HS-27A (cell line): Measurements from ENCODE around the gene SMC1B.
"Not testable (repeated sequence)": the region's sequence is repeated elsewhere in the genome, so short reads cannot be mapped to it uniquely, and the experiment has no call there.

Experiments used
- DNase-seq: peaks from one replicate; pipeline ENCODE4 v3.0.0-alpha.2; 2012; ENCODE audit warnings: low read depth, missing footprints

SMC1B gene, protein sequence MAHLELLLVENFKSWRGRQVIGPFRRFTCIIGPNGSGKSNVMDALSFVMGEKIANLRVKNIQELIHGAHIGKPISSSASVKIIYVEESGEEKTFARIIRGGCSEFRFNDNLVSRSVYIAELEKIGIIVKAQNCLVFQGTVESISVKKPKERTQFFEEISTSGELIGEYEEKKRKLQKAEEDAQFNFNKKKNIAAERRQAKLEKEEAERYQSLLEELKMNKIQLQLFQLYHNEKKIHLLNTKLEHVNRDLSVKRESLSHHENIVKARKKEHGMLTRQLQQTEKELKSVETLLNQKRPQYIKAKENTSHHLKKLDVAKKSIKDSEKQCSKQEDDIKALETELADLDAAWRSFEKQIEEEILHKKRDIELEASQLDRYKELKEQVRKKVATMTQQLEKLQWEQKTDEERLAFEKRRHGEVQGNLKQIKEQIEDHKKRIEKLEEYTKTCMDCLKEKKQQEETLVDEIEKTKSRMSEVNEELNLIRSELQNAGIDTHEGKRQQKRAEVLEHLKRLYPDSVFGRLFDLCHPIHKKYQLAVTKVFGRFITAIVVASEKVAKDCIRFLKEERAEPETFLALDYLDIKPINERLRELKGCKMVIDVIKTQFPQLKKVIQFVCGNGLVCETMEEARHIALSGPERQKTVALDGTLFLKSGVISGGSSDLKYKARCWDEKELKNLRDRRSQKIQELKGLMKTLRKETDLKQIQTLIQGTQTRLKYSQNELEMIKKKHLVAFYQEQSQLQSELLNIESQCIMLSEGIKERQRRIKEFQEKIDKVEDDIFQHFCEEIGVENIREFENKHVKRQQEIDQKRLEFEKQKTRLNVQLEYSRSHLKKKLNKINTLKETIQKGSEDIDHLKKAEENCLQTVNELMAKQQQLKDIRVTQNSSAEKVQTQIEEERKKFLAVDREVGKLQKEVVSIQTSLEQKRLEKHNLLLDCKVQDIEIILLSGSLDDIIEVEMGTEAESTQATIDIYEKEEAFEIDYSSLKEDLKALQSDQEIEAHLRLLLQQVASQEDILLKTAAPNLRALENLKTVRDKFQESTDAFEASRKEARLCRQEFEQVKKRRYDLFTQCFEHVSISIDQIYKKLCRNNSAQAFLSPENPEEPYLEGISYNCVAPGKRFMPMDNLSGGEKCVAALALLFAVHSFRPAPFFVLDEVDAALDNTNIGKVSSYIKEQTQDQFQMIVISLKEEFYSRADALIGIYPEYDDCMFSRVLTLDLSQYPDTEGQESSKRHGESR

GRCh38 chr22:45413368-45414211 is at the start of gene SMC1B, which contains the start of gene RIBC2:
SMC1B (minus strand) TSS chr22:45413599; CDS start chr22:45413567, 32 bp downstream.
RIBC2 (plus strand) TSS chr22:45413693; CDS start chr22:45413887, 194 bp downstream.
- DNase-seq: peak; percentile 83

GRCh38 chr22:45462034-45462655 is 48.7 kb upstream of the SMC1B start:
- DNase-seq: no peak

DNA sequence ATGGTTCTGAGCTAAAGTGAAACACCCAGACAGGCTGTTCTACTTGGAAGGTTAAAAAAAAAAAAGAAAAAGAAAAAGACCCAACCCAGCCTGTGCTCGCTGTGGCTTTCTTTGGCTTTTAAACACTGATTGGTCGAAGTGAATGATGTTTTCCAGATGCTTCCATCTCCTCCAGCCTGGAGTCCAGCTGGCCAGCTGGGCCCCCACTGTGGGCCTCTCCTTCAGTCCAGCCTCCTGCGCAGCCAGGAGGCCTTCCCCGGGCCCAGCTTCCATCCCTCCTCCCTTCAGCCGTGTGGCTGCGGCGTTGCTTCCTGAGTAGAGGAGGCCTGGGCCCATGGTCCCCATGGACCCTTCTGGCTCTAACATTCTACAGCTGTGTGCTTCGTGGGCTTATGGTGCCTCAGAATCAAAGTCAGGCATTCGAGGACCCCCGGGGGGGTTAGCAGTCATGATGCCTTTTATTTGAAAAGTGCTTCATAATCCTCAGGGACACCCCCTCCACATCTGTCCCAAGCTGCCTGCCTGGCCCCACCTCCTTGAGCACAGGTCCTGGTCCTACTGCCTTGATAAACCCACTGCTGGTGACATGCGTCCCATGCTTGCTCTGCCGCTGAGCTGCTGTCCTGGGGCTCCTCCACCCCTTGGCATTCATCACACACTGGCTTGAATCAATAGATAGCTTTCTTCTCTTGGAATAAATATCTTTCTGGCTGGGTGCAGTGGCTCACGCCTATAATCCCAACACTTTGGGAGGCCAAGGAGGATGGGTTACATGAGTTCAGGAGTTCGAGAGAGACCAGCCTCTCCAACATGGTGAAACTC is 47.1 kb upstream of the SMC1B start:
- no peak for DNase-seq

- DNase-seq: no peak
These were observed 45.8 kb upstream of the SMC1B start for GRCh38 chr22:45459235-45459634.

GRCh38 chr22:45458532-45458931 is 45.1 kb upstream of the SMC1B start:
- no peak for DNase-seq

- DNase-seq: no peak
These were observed 43.4 kb upstream of the SMC1B start for GRCh38 chr22:45456811-45457210.

- DNase-seq: no peak
These were observed 42.2 kb upstream of the SMC1B start for GRCh38 chr22:45455621-45456020.

DNA sequence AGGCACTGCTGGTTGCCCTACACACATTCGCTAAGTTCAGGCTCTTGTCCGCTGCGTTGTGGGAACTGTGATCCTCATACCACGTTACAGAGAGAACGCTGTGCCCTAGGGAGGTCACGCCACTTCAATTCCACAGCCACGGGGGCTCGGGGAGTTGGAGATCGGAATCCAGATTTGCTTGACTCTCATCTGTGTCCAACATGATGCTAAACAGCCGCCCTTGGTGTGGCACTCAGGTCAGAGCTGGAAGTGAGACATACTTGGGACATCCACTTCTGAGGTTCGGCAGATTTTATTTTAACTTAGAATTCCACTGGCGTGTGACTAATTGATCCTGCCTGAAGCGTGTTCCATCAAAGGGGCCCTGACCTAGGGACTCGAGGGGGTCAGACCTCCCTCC is 41.8 kb upstream of the SMC1B start:
- DNase-seq: no peak

GRCh38 chr22:45454275-45454674 is 40.9 kb upstream of the SMC1B start:
- no peak for DNase-seq

- DNase-seq: no peak
These were observed 40.4 kb upstream of the SMC1B start for GRCh38 chr22:45453764-45454163.

- DNase-seq: no peak
These were observed 39.4 kb upstream of the SMC1B start for GRCh38 chr22:45452565-45453379.

- DNase-seq: no peak
These were observed 38.6 kb upstream of the SMC1B start for GRCh38 chr22:45451972-45452371.

DNA sequence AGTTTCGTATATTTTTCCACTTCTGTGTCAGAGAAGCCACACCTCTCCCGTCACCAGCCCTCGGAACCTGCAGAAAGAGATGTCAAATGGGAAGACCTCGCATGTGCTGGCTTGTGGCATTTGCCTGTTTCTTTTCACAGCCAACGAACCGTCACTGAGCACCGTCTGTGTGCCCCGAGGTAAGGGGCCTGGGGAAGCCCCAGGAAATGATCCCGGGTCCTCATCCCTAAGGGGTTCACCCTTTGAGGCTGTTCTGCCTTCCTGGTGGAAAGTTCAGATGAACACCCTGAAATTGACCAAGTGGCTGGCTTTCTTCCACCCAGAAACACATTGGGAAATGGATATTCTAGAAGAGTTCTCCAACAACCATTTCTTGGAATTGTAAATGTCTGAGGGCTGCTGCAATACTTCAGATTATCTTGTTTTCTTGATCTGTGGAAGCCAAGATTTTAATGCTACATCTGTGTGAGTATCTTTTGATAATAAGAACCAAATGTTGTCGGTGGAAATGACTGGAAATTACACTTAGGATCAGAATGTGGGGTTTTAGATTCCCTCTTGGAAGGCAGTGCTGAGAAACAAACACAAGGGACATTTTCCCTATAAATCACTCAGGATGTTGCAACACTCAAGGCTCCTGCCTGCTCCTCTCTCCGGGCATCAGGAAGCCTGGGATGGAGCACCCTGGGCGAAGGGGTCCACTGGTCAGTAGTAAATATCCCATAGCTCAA is 37.7 kb upstream of the SMC1B start:
- DNase-seq: no peak

DNA sequence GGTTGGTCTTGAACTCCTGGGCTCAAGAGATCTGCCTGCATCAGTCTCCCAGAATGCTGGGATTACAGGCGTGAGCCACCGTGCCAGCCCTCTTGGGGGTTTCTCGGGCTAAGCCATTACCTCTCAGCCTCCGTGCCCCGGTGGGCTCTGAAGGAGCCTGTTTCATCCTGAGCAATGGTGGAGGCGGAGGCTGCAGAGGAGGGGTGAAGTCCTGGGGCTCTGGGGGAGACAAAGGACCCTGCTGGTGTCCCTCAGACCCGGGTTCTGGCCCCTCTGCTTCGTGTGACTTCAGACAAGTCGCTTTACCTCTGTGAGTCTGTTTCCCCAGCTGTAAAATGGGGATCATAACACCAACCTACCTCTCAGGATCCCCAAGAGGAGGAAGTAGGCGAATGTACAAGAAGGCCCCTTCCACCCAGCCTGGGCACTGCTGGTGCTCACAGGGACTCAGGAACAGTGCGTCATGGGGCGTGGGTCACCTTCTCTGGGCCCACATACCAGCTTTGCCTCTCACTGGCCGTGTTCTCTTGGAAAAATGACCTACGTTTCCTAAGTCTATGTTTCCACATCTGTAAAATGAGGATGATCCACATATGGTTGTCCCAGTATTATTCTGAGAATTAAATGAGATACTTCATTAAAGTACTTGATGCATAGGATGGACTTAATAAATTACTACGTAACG is 36.8 kb upstream of the SMC1B start:
- DNase-seq: no peak

- DNase-seq: not testable (repeated sequence)
These were observed 36.0 kb upstream of the SMC1B start for GRCh38 chr22:45449442-45449841.

- no peak for DNase-seq
These were observed 35.0 kb upstream of the SMC1B start for GRCh38 chr22:45448431-45448830.

GRCh38 chr22:45447596-45447995 is 34.2 kb upstream of the SMC1B start:
- not testable (repeated sequence) for DNase-seq

DNA sequence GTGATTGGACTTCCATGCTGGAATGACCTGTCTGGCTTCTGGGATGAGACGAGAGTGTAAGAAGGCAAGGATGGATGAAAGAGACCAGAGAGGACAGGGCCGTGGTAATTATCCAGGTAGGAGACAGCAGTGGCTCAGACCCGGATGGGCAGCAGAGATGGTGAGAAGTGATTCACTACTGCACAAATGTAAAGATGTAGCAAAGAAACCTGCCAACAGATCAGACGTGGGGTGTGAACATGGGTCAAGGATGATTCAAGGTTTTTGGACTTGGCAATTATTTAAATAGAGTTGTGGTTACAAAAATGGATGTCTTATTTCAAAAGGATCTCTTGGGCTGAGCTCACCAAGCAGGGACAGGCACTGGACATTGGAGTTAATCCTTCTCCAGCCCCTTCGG is 32.8 kb upstream of the SMC1B start:
- DNase-seq: no peak
